Gastrocnemius medialis (tissue), 4 donors: ENCODE measurements around the gene IFT52. TPM values are rescaled to one million over a fixed set of nuclear protein-coding genes. Genes with fewer than 3 reads are reported as not detected.
"Not testable (repeated sequence)": the region's sequence is repeated elsewhere in the genome, so short reads cannot be mapped to it uniquely, and the experiment has no call there.

Experiments used
- ATAC-seq, 2 donors: fragments of 150-250 bp; one replicate each; pipeline ENCODE4 v1.9.1; 2016
- DNase-seq, 2 donors: peaks; one replicate each; pipeline ENCODE4 v3.0.0-alpha.2; 2019
- H3K27ac ChIP-seq, 4 donors: fragments of 200-600 bp; sonication (generic); 1 replicate in 1 of 4; 2 replicates in 3 of 4; pipeline ENCODE4 v1.5.1; 2016 to 2018; ENCODE audit warnings: mild to moderate bottlenecking in 2 of 4, moderate library complexity in 1 of 4
- H3K27me3 ChIP-seq, 3 donors: fragments of 200-600 bp; sonication (generic) in 2 of 3; 1 replicate in 1 of 3; 2 replicates in 2 of 3; pipeline versions ENCODE4 v1.5.1 to v1.6.0; 2016 to 2019; ENCODE audit warnings: mild to moderate bottlenecking in 1 of 3, moderate library complexity in 1 of 3
- H3K36me3 ChIP-seq, 2 donors: fragments of 200-600 bp; sonication (generic) in 1 of 2; one replicate each; pipeline ENCODE4 v1.5.1; 2017 to 2018
- H3K4me1 ChIP-seq, 2 donors: fragments of 200-600 bp; sonication (generic) in 1 of 2; one replicate each; pipeline ENCODE4 v1.5.1; 2016 to 2017; ENCODE audit warnings: mild to moderate bottlenecking in 2 of 2
- H3K4me3 ChIP-seq, 4 donors: fragments of 200-600 bp; sonication (generic) in 3 of 4; 1 replicate in 1 of 4; 2 replicates in 3 of 4; pipeline ENCODE4 v1.5.1; 2016 to 2019; ENCODE audit warnings: mild to moderate bottlenecking in 2 of 4
- H3K9me3 ChIP-seq, 3 donors: fragments of 200-600 bp; sonication (generic) in 2 of 3; 1 replicate in 1 of 3; 2 replicates in 2 of 3; pipeline ENCODE4 v1.5.1; 2016 to 2019
- CTCF ChIP-seq, 5 experiments: fragments of 450-650 bp in 3 of 5; fragments of 200-600 bp in 2 of 5; sonication (generic) in 2 of 5; IDR thresholded peaks in 4 of 5; conservative IDR thresholded peaks in 1 of 5; 1 replicate in 4 of 5; 2 replicates in 1 of 5; pipeline ENCODE4 v1.5.1; 2016 to 2019; ENCODE audit warnings: antibody characterized with exemption in 5 of 5, mild to moderate bottlenecking in 3 of 5, moderate library complexity in 3 of 5
- POLR2A ChIP-seq, 2 donors: fragments of 450-650 bp; IDR thresholded peaks; one replicate each; pipeline ENCODE4 v1.6.1; 2017; ENCODE audit warnings: antibody characterized with exemption in 2 of 2, mild to moderate bottlenecking in 2 of 2, moderate library complexity in 2 of 2
- in situ Hi-C, 4 donors: fragments of 200-750 bp; cut with MboI; loops; one replicate each; pipeline versions ENCODE4 v1.15.0 to v1.8.0; 2017; ENCODE audit warnings: low sequenced_read_pairs in 4 of 4
- intact Hi-C: fragments of 100-400 bp; cut with DNase I; formaldehyde crosslinking; loops from one replicate; pipeline ENCODE4 v1.15.1; 2023; ENCODE audit warnings: low total_unique reads
- total RNA-seq, 4 donors: library from RNA; depleted of rRNA; stranded (reverse); fragments of >200 nt; gene quantifications; one replicate each; pipeline versions ENCODE4 v1.1.0 to v1.2.3, GENCODE V29; 2016

Gene IFT52
- total RNA-seq, 4 donors from 2014 or later = 1.7 to 3.4 (median 2.9) TPM

DNA sequence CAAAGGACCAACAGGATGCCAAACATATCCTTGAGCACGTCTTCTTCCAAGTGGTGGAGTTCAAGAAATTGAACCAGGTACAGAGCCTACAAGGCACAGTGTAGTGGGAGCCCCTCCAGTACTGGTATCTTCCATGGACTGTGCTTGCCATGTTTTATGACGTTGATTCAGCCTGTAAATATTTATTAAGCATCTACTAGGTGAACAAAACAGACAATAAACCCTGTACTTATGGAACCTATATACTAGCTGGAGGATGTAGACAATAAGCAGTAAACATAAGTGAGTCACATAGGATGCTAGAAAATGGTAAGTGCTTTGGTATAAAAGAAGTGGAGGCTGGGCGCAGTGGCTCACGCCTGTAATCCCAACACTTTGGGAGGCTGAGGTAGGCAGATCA, 51.8 kb downstream of the IFT52 start:
- Histone ChIP-seq H3K27me3 (no peaks in the 10 kb centered on the region), H3K36me3 (peaks cover 4 to 67% of the 10 kb centered on the region in 2 donors)
- no peak for ATAC-seq

DNA sequence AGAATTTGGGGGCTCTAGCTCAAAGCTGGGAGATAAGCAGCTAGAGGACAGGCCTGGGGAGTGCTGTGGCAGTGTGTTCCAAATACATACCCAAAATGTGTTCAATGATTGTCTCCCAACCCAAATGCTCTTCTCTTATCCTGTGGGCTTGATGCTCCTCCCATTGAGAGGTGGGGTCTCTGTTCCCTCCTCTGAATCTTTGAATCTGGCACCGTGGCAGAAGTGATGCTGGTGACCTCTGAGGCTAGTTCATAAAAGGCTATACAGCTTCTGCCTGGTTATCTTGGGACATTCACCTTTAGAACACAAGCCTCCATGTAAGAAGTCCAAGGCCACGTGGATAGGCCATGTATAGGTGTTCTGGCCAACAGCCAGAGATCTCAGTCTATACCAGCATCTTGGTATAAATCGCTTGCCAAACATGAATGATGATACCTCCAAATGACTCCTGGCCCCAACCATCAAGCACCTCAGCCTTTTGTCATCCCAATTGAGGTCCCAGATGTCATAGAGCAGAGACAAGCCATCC, 60.3 kb downstream of the IFT52 start:
- H3K36me3 ChIP-seq = peaks cover 4 to 18% of the 10 kb centered on the region in 2 donors
- in situ Hi-C loops (no loop called here), intact Hi-C loops (no loop called here)
- H3K9me3 ChIP-seq = no peaks in the 10 kb centered on the region
- no peaks in the 10 kb centered on the region for H3K4me1 ChIP-seq
- H3K27ac ChIP-seq = no peak overlapping the region
- ATAC-seq (no peak), DNase-seq (no peak)
- no peaks in the 10 kb centered on the region for H3K27me3 ChIP-seq
- no peak for TF ChIP-seq CTCF (IDR thresholded peaks at IDR 0.05 in 4 of 5, conservative IDR thresholded peaks at IDR 0.05 in 1 of 5)
- TF ChIP-seq POLR2A (IDR thresholded peaks at IDR 0.05) = no peak
- no peak overlapping the region for H3K4me3 ChIP-seq

More for the DNA sequence above, 51.8 kb downstream of the IFT52 start:
- in situ Hi-C loops = no loop called here
- H3K4me3 ChIP-seq = no peak overlapping the region
- H3K9me3 ChIP-seq = no peaks in the 10 kb centered on the region
- H3K27ac ChIP-seq = no peak overlapping the region
- no peaks in the 10 kb centered on the region for H3K4me1 ChIP-seq
- DNase-seq = no peak
- TF ChIP-seq CTCF (IDR thresholded peaks at IDR 0.05 in 4 of 5, conservative IDR thresholded peaks at IDR 0.05 in 1 of 5) = no peak
- TF ChIP-seq POLR2A (IDR thresholded peaks at IDR 0.05) = no peak
- intact Hi-C loops = no loop called here

GRCh38 chr20:43651650-43652184, 61.0 kb downstream of the IFT52 start:
- H3K4me1 ChIP-seq, in situ Hi-C loops, DNase-seq, H3K27me3 ChIP-seq, H3K9me3 ChIP-seq, H3K4me3 ChIP-seq, ATAC-seq, intact Hi-C loops, H3K27ac ChIP-seq: not testable (repeated sequence)
- peaks cover 4 to 12% of the 10 kb centered on the region in 2 donors for H3K36me3 ChIP-seq

DNA sequence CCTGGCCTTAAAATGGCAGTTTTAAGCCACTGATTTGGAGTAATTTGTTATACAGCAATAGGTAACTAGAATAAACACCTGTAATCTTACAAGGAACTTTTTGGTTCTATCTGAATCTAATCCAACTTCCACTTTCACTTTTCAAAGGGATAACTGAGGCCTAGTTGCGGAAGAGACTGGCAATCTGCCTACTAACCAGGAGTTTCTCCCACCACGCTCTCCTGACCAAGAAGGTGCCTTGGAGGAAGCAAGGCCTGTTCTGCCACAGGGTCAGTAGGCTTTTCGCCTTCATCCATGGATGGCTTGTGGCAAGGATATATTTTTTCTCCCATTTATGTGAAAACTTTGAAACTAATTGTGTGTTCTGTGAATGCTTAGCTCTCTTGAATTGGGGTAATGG, 63.2 kb downstream of the IFT52 start:
- Histone ChIP-seq H3K27me3 (no peaks in the 10 kb centered on the region), H3K36me3 (no peaks in the 10 kb centered on the region), H3K4me1 (peaks cover 4 to 10% of the 10 kb centered on the region in 2 donors), H3K4me3 (no peak overlapping the region), H3K9me3 (no peaks in the 10 kb centered on the region), H3K27ac (no peak overlapping the region)
- TF ChIP-seq POLR2A (IDR thresholded peaks at IDR 0.05) (no peak), CTCF (IDR thresholded peaks at IDR 0.05 in 4 of 5, conservative IDR thresholded peaks at IDR 0.05 in 1 of 5) (no peak)
- DNase-seq (no peak), ATAC-seq (no peak)
- in situ Hi-C loops (no loop called here), intact Hi-C loops (no loop called here)

DNA sequence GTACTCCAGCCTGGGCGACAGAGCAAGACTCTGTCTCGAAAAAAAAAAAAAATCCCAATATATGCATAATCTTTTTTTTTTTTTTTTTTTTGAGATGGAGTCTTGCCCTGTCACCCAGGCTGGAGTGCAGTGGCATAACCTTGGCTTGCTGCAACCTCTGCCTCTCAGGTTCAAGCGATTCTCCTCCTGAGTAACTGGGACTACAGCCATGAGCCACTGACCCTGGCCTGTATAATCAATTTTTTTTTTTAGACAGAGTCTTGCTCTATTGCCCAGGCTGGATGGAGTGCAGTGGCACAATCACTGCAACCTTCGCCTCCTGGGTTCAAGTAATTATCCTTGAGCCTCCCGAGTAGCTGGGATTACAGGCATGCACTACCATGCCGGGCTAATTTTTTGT, 64.4 kb downstream of the IFT52 start:
- ATAC-seq, H3K27ac ChIP-seq, H3K4me1 ChIP-seq, DNase-seq, H3K27me3 ChIP-seq, H3K4me3 ChIP-seq, in situ Hi-C loops, H3K36me3 ChIP-seq, intact Hi-C loops, H3K9me3 ChIP-seq: not testable (repeated sequence)

- Histone ChIP-seq H3K4me1 (peaks cover 4 to 10% of the 10 kb centered on the region in 2 donors), H3K4me3 (no peak overlapping the region), H3K27ac (no peak overlapping the region), H3K36me3 (no peaks in the 10 kb centered on the region), H3K27me3 (no peaks in the 10 kb centered on the region), H3K9me3 (no peaks in the 10 kb centered on the region)
- DNase-seq (no peak), ATAC-seq (no peak)
- intact Hi-C loops (no loop called here), in situ Hi-C loops (no loop called here)
- TF ChIP-seq POLR2A (IDR thresholded peaks at IDR 0.05) (no peak), CTCF (IDR thresholded peaks at IDR 0.05 in 4 of 5, conservative IDR thresholded peaks at IDR 0.05 in 1 of 5) (no peak)
These were observed 65.2 kb downstream of the IFT52 start for GRCh38 chr20:43655937-43656336.
